ENCODE results near the gene LYPD8.
"Not testable (repeated sequence)": the region's sequence is repeated elsewhere in the genome, so short reads cannot be mapped to it uniquely, and the experiment has no call there.

DNA sequence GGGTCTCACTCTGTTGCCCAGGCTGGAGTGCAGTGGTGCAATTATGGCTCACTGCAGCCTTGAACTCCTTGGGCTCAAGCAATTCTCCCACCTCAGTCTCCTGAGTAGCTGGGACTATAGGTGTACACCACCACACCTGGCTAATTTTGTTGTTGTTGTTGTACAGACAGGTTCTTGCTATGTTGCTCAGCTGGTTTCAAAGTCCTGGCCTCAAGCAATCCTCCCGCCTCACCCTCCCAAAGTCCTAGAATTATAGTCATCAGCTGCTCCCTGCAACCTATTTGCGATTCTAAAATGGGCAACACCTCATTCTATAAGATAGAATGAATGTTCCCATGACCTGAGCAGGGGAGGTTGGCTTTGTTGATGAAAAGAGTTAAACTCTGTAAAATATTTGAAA, 33.8 kb upstream of the LYPD8 start:
- not testable (repeated sequence) for TF ChIP-seq CTCF (IDR thresholded peaks at IDR 0.05; ENCODE audit: insufficient read depth, low read depth, low read length); EZH2 (IDR thresholded peaks at IDR 0.05; ENCODE audit: insufficient read depth, low read length)
